ENCODE results near the gene TBC1D12. TPM values are rescaled to one million over a fixed set of nuclear protein-coding genes. Genes with fewer than 3 reads are reported as not detected.

Gene TBC1D12
- total and polyA plus RNA-seq, 2 donors (not counting 3 experiments of a cell fraction or from before 2014, with no cell fraction given), result 2.9 to 7.3 TPM

DNA sequence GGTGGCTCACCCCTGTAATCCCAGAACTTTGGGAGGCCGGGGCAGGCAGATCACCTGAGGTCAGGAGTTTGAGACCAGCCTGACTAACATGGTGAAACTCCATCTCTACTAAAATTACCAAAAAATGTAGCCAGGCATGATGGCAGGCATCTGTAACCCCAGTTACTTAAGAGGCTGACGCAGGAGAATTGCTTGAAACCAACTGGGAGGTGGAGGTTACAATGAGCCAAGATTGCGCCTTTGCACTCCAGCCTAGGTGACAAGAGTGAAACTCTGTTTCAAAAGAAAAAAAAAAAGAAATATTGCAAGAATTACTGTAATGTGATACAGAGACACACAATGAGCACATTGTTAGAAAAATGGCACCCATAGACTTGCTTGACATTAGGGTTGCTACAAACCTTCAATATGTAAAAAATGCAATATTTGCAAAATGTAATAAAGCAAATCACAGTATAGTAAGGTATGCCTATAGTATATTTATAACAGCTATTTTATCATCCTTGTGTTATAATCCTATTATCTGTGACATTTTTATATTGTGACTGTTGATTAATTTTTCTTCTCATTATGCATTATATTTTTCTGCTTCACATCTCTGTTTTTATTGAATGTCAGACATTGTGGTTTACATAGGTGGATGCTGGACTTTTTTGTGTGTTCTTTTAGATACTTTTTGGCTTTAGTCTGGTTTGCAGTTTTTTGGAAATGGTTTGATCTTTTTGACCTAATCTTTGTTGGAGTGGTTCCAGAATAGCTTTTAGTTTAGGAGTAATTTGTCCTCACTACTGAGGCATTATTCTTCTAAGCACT, 87.8 kb downstream of the TBC1D12 start:
- H3K4me2 ChIP-seq (ENCODE audit: insufficient read depth, low read length), result no peak overlapping the region
- intact Hi-C loops (cut with micrococcal nuclease), result no loop called here
- H4K20me1 ChIP-seq (replicated peaks; ENCODE audit: control insufficient read depth, extremely low read depth, insufficient read depth, low read length), result no peaks in the 10 kb centered on the region
- BruUV-seq (replicated peaks), result no TSS peak
- H3K9me1 ChIP-seq (replicated peaks; ENCODE audit: control insufficient read depth, extremely low read depth, insufficient read depth, low read length), result no peaks in the 10 kb centered on the region
- FAIRE-seq (no peak), DNase-seq (ENCODE audit: low read depth, low spot score) (no peak)
- dilution Hi-C loops (cut with MboI; ENCODE audit: extremely low pct_ligation_motif_present, low sequenced_read_pairs), result no loop called here
- H3K9me3 ChIP-seq (replicated peaks; ENCODE audit: control insufficient read depth, insufficient read depth, low read length), result no peaks in the 10 kb centered on the region
- CTCF ChIA-PET, result interaction anchor here (2.0 kb wide), 1 partner anchor 46 kb away, joined by 8 read pairs; no protein-coding TSS in a partner anchor
- no peaks in the 10 kb centered on the region for H3K4me1 ChIP-seq (ENCODE audit: control insufficient read depth, extremely low read depth, insufficient read depth, low read length)
- no peaks in the 10 kb centered on the region for H3K27me3 ChIP-seq (ENCODE audit: control insufficient read depth in 2 of 2, insufficient read depth in 2 of 2, low read length in 2 of 2)
- TF ChIP-seq FOS (IDR thresholded peaks at IDR 0.05; ENCODE audit: borderline replicate concordance, insufficient read depth, low read length), result no peak
- H3K79me2 ChIP-seq (ENCODE audit: control insufficient read depth, insufficient read depth, low read length), result no peaks in the 10 kb centered on the region
- H3K4me3 ChIP-seq (replicated peaks in 1 of 3; ENCODE audit: insufficient read depth in 1 of 3, low read depth in 1 of 3, low read length in 3 of 3), result no peak overlapping the region
- H2AFZ ChIP-seq (ENCODE audit: low read depth, low read length), result no peak overlapping the region
- H3K27ac ChIP-seq (ENCODE audit: insufficient read depth, low read depth, low read length), result no peak overlapping the region
- no peak overlapping the region for H3K9ac ChIP-seq (replicated peaks; ENCODE audit: extremely low read depth, insufficient read depth, low read length)
- H3K36me3 ChIP-seq (ENCODE audit: control insufficient read depth in 2 of 2, extremely low read depth in 1 of 2, insufficient read depth in 2 of 2, low read length in 2 of 2), result no peaks in the 10 kb centered on the region
- POLR2A ChIA-PET, result no interaction called here

DNA sequence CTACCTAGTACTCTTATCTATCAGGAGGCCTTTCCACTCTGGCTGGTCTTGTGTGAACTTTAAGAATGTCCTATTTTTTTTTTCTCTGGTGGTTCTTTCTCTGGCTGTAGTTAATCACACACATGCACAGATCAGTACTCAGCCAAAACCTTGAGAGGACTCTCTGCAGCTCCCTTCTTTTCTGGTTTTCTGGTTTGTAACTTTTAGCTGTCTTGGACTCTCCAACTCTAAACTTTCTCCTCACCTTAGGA, 88.4 kb downstream of the TBC1D12 start:
- no peak for DNase-seq (ENCODE audit: low read depth, low spot score)
- Histone ChIP-seq H3K9ac (replicated peaks; ENCODE audit: extremely low read depth, insufficient read depth, low read length) (no peak overlapping the region), H3K36me3 (ENCODE audit: control insufficient read depth in 2 of 2, extremely low read depth in 1 of 2, insufficient read depth in 2 of 2, low read length in 2 of 2) (no peaks in the 10 kb centered on the region), H4K20me1 (replicated peaks; ENCODE audit: control insufficient read depth, extremely low read depth, insufficient read depth, low read length) (no peaks in the 10 kb centered on the region), H3K4me2 (ENCODE audit: insufficient read depth, low read length) (no peak overlapping the region), H3K4me3 (replicated peaks in 1 of 3; ENCODE audit: insufficient read depth in 1 of 3, low read depth in 1 of 3, low read length in 3 of 3) (no peak overlapping the region), H3K27ac (ENCODE audit: insufficient read depth, low read depth, low read length) (no peak overlapping the region), H3K9me3 (replicated peaks; ENCODE audit: control insufficient read depth, insufficient read depth, low read length) (no peaks in the 10 kb centered on the region), H3K27me3 (ENCODE audit: control insufficient read depth in 2 of 2, insufficient read depth in 2 of 2, low read length in 2 of 2) (no peaks in the 10 kb centered on the region), H3K4me1 (ENCODE audit: control insufficient read depth, extremely low read depth, insufficient read depth, low read length) (no peaks in the 10 kb centered on the region), H3K9me1 (replicated peaks; ENCODE audit: control insufficient read depth, extremely low read depth, insufficient read depth, low read length) (no peaks in the 10 kb centered on the region), H3K79me2 (ENCODE audit: control insufficient read depth, insufficient read depth, low read length) (no peaks in the 10 kb centered on the region), H2AFZ (ENCODE audit: low read depth, low read length) (no peak overlapping the region)
- intact Hi-C loops (cut with micrococcal nuclease), result no loop called here
- CTCF ChIA-PET, result interaction anchor here (2.0 kb wide), 1 partner anchor 47 kb away, joined by 8 read pairs; no protein-coding TSS in a partner anchor
- no TSS peak for BruUV-seq (replicated peaks)
- POLR2A ChIA-PET, result no interaction called here
- TF ChIP-seq MAX (IDR thresholded peaks at IDR 0.05; ENCODE audit: insufficient read depth, insufficient read length), result no peak
- no peak for TF ChIP-seq MYC (IDR thresholded peaks at IDR 0.05; ENCODE audit: low read depth, low read length)
- no peak for TF ChIP-seq EZH2 (IDR thresholded peaks at IDR 0.05; ENCODE audit: borderline replicate concordance, low read depth, low read length, severe bottlenecking)
- no peak for TF ChIP-seq GATA2 (IDR thresholded peaks at IDR 0.05; ENCODE audit: insufficient read depth, insufficient read length, low read depth, low read length)
- dilution Hi-C loops (cut with MboI; ENCODE audit: extremely low pct_ligation_motif_present, low sequenced_read_pairs), result no loop called here
- FAIRE-seq, result no peak

Measured in endothelial cell of umbilical vein (primary cell).